K562 (cell line): ENCODE results near the gene SP4.

Source experiments
- BRD9 ChIP-seq: fragments of 450-650 bp; IDR thresholded peaks from 2 replicates; pipeline ENCODE4 v1.6.1; 2018; ENCODE audit warnings: low read depth; ENCODE audit not compliant: partially characterized antibody
- CCNT2 ChIP-seq: IDR thresholded peaks from 2 replicates; pipeline ENCODE4 v1.6.1; 2011; ENCODE audit warnings: borderline replicate concordance, low read depth, mild to moderate bottlenecking, moderate library complexity, mixed read lengths, low read length; ENCODE audit not compliant: insufficient read length; ENCODE audit errors: extremely low read depth
- CHD2 ChIP-seq: IDR thresholded peaks from 2 replicates; pipeline ENCODE4 v1.6.1; 2011; ENCODE audit warnings: low read depth, low read length
- DDX20 ChIP-seq: fragments of 450-650 bp; IDR thresholded peaks from 2 replicates; pipeline ENCODE4 v1.6.1; 2016; ENCODE audit warnings: missing genetic modification characterization, low read depth, mild to moderate bottlenecking, missing compliant biosample characterization, moderate library complexity
- GMEB1 ChIP-seq: fragments of 250-450 bp; sonication (Bioruptor Pico); IDR thresholded peaks from 2 replicates; pipeline ENCODE4 v1.4.0; 2020; ENCODE audit warnings: mild to moderate bottlenecking
- JUND ChIP-seq, 2 experiments: IDR thresholded peaks; 2 replicates in 1 of 2; 3 replicates in 1 of 2; pipeline ENCODE4 v1.6.1; 2011; ENCODE audit warnings: borderline replicate concordance in 2 of 2, low read depth in 2 of 2, low read length in 2 of 2, improper control_type of control experiment in 1 of 2, missing biosample characterization in 1 of 2, missing genetic modification characterization in 1 of 2, missing genetic modification reagents in 1 of 2
- MBD2 ChIP-seq: sonication (generic); IDR thresholded peaks from 2 replicates; pipeline ENCODE4 v1.6.1; 2016; ENCODE audit warnings: low read depth, borderline replicate concordance
- NR2C1 ChIP-seq, 2 experiments: fragments of 450-650 bp; IDR thresholded peaks; 2 replicates each; pipeline ENCODE4 v1.6.1; 2017; ENCODE audit warnings: mild to moderate bottlenecking in 2 of 2, antibody characterized with exemption in 1 of 2, inconsistent platforms in 1 of 2, missing compliant biosample characterization in 1 of 2, missing genetic modification characterization in 1 of 2
- POLR2B ChIP-seq: fragments of 450-650 bp; IDR thresholded peaks from 2 replicates; pipeline ENCODE4 v1.6.1; 2018; ENCODE audit warnings: low read depth; ENCODE audit not compliant: partially characterized antibody
- RAD21 ChIP-seq, 2 experiments: fragments of 250-450 bp in 1 of 2; fragments of 450-650 bp in 1 of 2; sonication (Bioruptor Pico) in 1 of 2; formaldehyde crosslinking in 1 of 2; IDR thresholded peaks in 1 of 2; conservative IDR thresholded peaks in 1 of 2; 2 replicates each; pipeline versions ENCODE4 v1.4.0 to v1.8.0; 2020 to 2022; ENCODE audit warnings: mild to moderate bottlenecking in 2 of 2, moderate library complexity in 1 of 2

GRCh38 chr7:21543528-21544302, 115.8 kb downstream of the SP4 start:
- no peak for TF ChIP-seq JUND (IDR thresholded peaks at IDR 0.05; ENCODE audit: borderline replicate concordance, low read depth, low read length)
- no peak for TF ChIP-seq JUND (tag; IDR thresholded peaks at IDR 0.05; ENCODE audit: borderline replicate concordance, low read depth, low read length)
- no peak for TF ChIP-seq NR2C1 (IDR thresholded peaks at IDR 0.05)
- TF ChIP-seq NR2C1 (tag; IDR thresholded peaks at IDR 0.05) = no peak
- no peak for TF ChIP-seq RAD21 (CRISPR knock-in tag; conservative IDR thresholded peaks at IDR 0.05 in 1 of 2, IDR thresholded peaks at IDR 0.05 in 1 of 2)
- no peak for TF ChIP-seq BRD9
- TF ChIP-seq MBD2 = no peak
- no peak for TF ChIP-seq GMEB1
- TF ChIP-seq DDX20 (tag) = no peak
- TF ChIP-seq CHD2 = no peak
- no peak for TF ChIP-seq POLR2B
- no peak for TF ChIP-seq CCNT2
